ENCODE results near the gene GP1BA.

GRCh38 chr17:4978726-4979125 is 46.6 kb downstream of the GP1BA start:
- TF ChIP-seq EZH2 (IDR thresholded peaks at IDR 0.05; ENCODE audit: borderline replicate concordance) (no peak), EZH2phosphoT487 (IDR thresholded peaks at IDR 0.05; ENCODE audit: low read depth, severe bottlenecking, unreplicated experiment) (no peak)

All from hepatocyte (in vitro differentiated cells).